GM18873 (cell line): Measurements from ENCODE around the gene AMHR2.
A peak's percentile ranks its signal among the peaks of the same experiment; 100 is the strongest.

Experiments
- ATAC-seq: cut with Tn5 transposase; IDR thresholded peaks from one replicate; pipeline ENCODE4 v1.9.1; 2021; ENCODE audit warnings: mild to moderate bottlenecking, moderate library complexity, moderate number of reproducible peaks; ENCODE audit not compliant: unreplicated experiment, low FRiP score

Gene AMHR2

GRCh38 chr12:53451661-53452158, 28.1 kb downstream of the AMHR2 start, which contains the start of gene PCBP2:
Gene PCBP2, plus strand, starts transcription at chr12:53452102. Its CDS starts 2,699 bp downstream, at chr12:53454801.
- ATAC-seq = peak; percentile 95

GRCh38 chr12:53452159-53453077, 28.8 kb downstream of the AMHR2 start:
- no peak for ATAC-seq

- no peak for ATAC-seq
Observed at GRCh38 chr12:53453953-53454640, 30.4 kb downstream of the AMHR2 start.

- ATAC-seq = no peak
Observed at GRCh38 chr12:53454707-53455106, 31.1 kb downstream of the AMHR2 start.

- ATAC-seq = no peak
Observed at GRCh38 chr12:53456654-53457366, 33.2 kb downstream of the AMHR2 start.

GRCh38 chr12:53459097-53459496, 35.4 kb downstream of the AMHR2 start:
- no peak for ATAC-seq

- ATAC-seq = no peak
Observed at GRCh38 chr12:53461059-53461458, 37.4 kb downstream of the AMHR2 start.

- no peak for ATAC-seq
Observed at GRCh38 chr12:53461591-53461990, 37.9 kb downstream of the AMHR2 start.

GRCh38 chr12:53462935-53463334, 39.3 kb downstream of the AMHR2 start:
- ATAC-seq = no peak

- ATAC-seq = no peak
Observed at GRCh38 chr12:53463802-53464560, 40.3 kb downstream of the AMHR2 start.

- no peak for ATAC-seq
Observed at GRCh38 chr12:53464685-53465418, 41.2 kb downstream of the AMHR2 start.

GRCh38 chr12:53465679-53466078, 42.0 kb downstream of the AMHR2 start:
- no peak for ATAC-seq

- no peak for ATAC-seq
Observed at GRCh38 chr12:53466640-53467039, 43.0 kb downstream of the AMHR2 start.

- ATAC-seq = no peak
Observed at GRCh38 chr12:53467082-53467481, 43.4 kb downstream of the AMHR2 start.

GRCh38 chr12:53467880-53468279, 44.2 kb downstream of the AMHR2 start:
- ATAC-seq = no peak

- no peak for ATAC-seq
Observed at GRCh38 chr12:53468282-53468681, 44.6 kb downstream of the AMHR2 start.

- ATAC-seq = no peak
Observed at GRCh38 chr12:53472056-53472582, 48.5 kb downstream of the AMHR2 start.

- no peak for ATAC-seq
Observed at GRCh38 chr12:53474077-53474476, 50.4 kb downstream of the AMHR2 start.

- no peak for ATAC-seq
Observed at GRCh38 chr12:53474819-53475218, 51.2 kb downstream of the AMHR2 start.
